ENCODE measurements around the gene GPR157. TPM values are rescaled to one million over a fixed set of nuclear protein-coding genes. Genes with fewer than 3 reads are reported as not detected.
"Not testable (repeated sequence)": the region's sequence is repeated elsewhere in the genome, so short reads cannot be mapped to it uniquely, and the experiment has no call there.

Gene GPR157
- total RNA-seq, 1 donor from 2014 or later = 4.1 TPM

- no peak for DNase-seq (ENCODE audit: low spot score)
Measured at GRCh38 chr1:9118186-9118585, 10.7 kb downstream of the GPR157 start.

DNA sequence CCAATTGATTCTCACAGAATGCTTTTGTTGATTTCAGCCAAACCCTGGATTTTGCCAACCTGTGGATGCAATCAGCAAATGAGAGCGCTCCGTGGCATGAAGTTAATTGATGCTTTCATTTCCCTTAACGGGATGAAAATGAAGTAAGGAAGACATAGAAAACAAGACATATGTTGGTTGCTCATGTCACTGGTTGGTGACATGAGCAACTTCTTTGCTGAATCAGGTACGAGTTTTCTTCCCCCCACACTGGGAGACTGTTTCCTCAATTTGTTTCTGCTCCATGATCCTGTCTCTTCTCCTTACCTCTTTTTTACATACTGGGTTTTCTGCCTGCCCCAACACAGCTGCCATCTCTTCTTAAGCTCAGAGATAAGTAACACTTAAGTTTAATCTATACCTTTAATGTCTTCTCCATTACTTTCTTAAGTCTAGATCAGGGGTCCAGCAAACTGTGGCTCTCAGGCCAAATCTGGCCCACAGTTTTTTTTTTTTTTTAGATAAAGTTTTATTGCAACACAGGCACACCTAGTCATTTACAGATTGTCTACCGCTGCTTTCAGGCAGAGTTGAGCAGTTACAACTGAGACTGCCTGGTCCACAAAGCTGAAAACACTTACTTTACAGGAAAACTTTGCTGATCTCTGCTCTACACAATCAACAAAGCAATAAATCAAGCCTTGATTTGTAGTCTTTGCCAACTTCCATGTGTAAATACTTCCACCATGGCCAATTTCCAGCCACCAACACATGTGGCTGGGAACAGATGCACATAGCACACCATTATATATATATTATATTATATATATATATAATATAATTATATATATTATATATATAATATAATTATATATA is 13.3 kb downstream of the GPR157 start:
- no peak for DNase-seq (ENCODE audit: low spot score)

DNA sequence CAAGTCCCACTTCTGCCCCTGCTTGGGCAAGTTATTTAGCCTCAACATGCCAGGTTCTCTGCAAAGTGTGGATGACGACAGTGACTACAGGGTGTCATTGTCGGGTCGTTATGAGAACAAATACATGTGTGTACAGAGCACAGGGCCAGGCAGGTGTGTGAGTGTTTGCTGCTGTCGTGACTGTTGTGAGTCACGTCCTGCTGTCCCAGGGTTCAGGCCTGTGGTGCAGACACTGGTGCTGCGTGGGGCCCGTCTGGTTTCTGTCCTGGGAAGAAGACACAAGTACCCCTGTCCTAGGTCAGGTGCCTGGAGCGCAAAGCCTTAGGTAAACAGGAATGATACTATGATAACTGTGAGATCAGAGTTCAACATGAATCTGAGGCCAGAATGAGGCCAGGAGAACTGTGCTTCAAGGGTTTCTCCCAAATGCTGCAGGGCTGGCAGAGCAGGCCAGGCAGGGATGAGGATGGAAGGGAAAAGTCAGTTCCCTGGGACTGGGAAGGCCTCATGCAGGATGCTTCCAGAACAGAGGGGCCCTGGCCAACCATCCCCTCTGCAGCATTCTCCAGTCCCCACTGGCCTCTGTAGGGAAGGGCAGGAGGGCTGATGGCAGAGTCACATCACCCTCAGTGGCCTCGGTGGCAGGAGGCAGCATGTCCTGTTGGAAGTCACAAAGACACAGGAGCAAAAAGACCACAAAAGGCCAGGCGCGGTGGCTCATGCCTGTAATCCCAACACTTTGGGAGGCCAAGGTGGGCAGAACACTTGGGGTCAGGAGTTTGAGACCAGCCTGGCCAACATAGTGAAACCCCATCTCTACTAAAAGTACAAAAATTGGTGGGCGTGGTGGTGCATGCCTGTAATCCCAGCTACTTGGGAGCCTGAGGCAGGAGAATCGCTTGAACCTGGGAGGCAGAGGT is 15.7 kb downstream of the GPR157 start:
- no peak for DNase-seq (ENCODE audit: low spot score)

- DNase-seq (ENCODE audit: low spot score) = no peak
Measured at GRCh38 chr1:9111957-9112356, 16.9 kb downstream of the GPR157 start.

- DNase-seq (ENCODE audit: low spot score) = no peak
Measured at GRCh38 chr1:9111357-9111691, 17.6 kb downstream of the GPR157 start.

GRCh38 chr1:9110669-9111356 is 18.1 kb downstream of the GPR157 start:
- DNase-seq (ENCODE audit: low spot score) = peak; percentile 87

GRCh38 chr1:9108056-9108665 is 20.7 kb downstream of the GPR157 start:
- no peak for DNase-seq (ENCODE audit: low spot score)

GRCh38 chr1:9107136-9107535 is 21.8 kb downstream of the GPR157 start:
- DNase-seq (ENCODE audit: low spot score) = peak; percentile 42

- DNase-seq (ENCODE audit: low spot score) = no peak
Measured at GRCh38 chr1:9106286-9106685, 22.6 kb downstream of the GPR157 start.

DNA sequence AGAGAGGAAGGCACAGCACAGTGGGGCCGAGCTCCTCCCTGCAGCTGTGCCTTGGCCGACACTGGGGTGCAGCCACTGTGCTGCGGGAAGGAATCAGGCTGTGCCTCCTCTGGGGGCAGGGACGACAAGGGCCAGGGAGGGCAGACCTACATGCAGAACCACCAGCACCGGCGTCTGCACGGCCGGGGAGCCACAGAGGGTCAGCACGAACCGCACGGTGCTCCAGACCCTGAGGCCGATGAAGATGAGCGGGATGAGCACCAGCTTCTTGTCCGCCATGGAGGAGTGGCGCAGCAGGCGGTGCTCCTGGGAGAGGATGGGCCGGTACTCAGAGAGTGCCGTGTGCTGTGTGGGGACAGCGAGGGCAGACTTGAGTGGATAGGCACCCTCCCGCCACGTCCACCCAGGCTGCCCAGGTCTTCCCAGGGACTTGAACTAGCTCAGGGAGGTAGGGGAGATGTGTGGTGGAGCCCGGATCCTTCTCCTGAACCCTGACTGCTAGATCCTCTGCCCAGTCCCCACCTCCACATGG is 23.5 kb downstream of the GPR157 start:
- DNase-seq (ENCODE audit: low spot score) = no peak

- peak; percentile 54 for DNase-seq (ENCODE audit: low spot score)
Measured at GRCh38 chr1:9101510-9102146, 27.3 kb downstream of the GPR157 start.

GRCh38 chr1:9100471-9101043 is 28.3 kb downstream of the GPR157 start:
- DNase-seq (ENCODE audit: low spot score) = no peak

DNA sequence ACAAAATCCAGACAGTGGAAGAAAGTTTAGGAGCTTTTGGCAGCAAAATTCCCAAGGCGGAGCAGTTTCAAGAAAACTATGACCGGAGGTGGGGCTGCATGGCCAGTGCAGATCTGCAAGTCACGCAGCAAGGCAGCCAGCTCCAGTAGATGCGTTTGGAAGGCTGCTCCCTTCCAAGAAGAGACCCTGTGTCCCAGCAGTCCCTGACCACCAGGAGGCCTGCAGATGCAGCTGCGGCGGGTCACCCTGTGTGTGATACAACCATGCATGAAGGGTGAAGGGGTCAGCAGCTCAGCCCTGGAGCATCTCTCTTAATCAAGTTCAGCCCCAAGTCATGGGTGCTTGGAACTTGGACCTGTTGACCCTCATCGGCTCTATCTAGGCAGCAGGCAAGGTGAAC is 29.3 kb downstream of the GPR157 start:
- no peak for DNase-seq (ENCODE audit: low spot score)

DNA sequence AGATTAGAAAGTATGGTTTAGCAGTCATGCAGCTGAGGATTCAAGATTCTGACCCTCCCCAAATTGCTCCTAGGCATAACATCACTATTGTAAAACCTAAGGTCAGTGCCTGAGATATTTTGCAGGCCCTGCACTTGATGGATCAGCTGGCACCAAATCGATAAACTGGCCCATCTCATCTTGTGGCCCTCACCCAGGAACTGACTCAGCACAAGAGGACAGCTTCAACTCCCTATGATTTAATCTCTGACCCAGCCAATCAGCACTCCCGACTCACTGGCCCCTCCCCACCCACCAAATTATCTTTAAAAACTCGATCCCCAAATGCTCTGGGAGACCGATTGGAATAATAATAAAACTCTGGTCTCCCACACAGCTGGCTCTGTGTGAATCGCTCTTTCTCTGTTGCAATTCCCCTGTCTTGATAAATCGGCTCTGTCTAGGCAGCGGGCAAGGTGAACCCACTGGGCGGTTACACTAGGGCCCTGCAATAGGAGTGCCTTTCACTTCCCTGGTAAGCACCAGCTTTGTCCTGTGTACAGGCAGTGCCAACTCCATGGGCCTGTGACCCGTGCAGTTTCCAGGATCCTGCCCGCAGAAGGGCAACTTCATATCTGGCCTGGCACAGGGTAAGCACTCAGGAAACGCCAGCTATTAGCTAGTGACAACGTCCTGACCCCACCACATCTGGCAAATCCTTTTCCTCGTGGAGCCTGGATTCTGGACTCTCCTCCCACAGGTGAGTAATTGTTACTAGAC is 30.8 kb downstream of the GPR157 start:
- no peak for DNase-seq (ENCODE audit: low spot score)

DNA sequence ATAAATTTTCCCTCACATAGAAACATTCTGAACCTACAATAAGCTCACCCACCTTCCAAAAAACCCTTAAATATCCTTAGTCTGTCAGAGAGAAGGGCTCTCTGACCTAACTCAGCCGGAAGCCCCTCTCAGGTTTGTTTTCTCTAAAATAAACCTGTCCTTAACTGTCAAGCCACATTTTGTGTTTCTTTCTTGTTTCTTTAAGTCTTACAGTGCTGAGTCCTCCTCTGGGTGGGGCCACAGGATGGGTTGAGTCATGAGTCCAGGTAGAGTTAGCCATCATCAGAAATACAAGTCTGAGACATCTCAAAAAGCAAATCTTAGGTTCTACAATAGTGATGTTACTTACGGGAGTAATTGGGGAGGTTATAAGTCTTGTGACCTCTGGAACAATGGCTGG is 33.1 kb downstream of the GPR157 start:
- no peak for DNase-seq (ENCODE audit: low spot score)

- DNase-seq (ENCODE audit: low spot score) = not testable (repeated sequence)
Measured at GRCh38 chr1:9093996-9094595, 34.8 kb downstream of the GPR157 start.

DNA sequence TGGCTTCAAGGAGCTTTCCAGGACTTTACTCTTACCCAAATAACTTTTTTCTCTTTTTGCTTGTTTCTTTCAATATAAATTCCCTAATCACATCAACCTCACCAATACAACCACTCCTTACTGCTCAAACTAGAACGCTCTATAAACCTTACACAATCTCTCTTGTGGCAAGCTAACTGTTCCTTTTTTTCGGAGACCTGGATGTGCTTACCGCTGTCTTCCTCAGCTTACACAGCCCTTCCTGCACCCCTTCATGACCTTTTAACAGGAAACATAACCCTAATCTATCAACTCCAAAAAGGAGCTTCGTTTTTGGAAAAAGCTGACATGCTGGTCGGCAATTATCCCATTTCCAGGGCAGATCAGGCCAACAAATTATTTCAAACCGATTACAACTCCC is 35.3 kb downstream of the GPR157 start:
- no peak for DNase-seq (ENCODE audit: low spot score)

DNA sequence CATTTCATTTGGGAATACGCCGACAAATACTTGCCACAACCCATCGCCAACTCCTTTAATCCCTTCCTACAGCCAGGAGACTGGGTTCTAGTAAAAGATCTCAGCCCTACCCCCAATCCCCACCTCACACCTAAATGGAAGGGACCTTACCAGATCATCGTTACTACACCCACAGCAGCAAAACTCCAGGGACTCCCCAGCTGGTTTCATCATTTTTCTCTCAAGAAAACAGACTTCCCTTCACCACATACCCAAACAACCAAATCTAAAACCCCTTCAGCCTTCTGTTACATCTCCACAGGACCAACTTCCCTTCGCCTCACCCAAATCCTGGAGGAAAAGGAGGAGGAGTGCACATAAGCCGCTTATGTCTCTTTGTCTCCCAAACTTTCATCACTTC is 35.8 kb downstream of the GPR157 start:
- DNase-seq (ENCODE audit: low spot score) = no peak

DNA sequence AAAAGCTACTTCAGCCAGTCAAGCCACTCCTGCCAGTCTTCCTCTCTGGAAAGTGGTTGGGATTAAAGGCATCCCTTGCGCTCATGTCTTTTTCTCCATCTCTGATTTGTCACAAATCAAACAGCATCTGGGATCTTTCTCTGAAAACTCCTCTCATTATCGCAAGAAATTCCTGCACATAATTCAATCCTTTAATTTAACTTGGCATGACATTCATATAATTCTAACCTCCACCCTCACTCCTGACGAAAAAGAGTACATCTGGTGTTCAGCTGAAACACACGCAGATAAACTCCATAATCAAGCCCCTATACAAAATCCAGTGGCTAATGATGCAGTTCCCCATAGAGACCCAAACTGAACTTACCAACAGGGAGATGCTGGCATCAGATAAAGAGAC is 40.1 kb downstream of the GPR157 start:
- no peak for DNase-seq (ENCODE audit: low spot score)

Measured in umbilical cord (tissue), 2 donors.